ENCODE results near the gene RTN1. TPM values are rescaled to one million over a fixed set of nuclear protein-coding genes. Genes with fewer than 3 reads are reported as not detected.

RTN1 gene
- total and polyA plus RNA-seq, 9 of the 15 experiments (the other 6 are each of a cell fraction or from before 2014, with no cell fraction given), result 0.03 to 0.09 TPM; not detected in 7

GRCh38 chr14:59688224-59689170, 182.1 kb downstream of the RTN1 start:
- no peak for TF ChIP-seq ZNF512 (tag; IDR thresholded peaks at IDR 0.05)
- TF ChIP-seq, protein P1, sequence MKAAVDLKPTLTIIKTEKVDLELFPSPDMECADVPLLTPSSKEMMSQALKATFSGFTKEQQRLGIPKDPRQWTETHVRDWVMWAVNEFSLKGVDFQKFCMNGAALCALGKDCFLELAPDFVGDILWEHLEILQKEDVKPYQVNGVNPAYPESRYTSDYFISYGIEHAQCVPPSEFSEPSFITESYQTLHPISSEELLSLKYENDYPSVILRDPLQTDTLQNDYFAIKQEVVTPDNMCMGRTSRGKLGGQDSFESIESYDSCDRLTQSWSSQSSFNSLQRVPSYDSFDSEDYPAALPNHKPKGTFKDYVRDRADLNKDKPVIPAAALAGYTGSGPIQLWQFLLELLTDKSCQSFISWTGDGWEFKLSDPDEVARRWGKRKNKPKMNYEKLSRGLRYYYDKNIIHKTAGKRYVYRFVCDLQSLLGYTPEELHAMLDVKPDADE (conservative IDR thresholded peaks at IDR 0.05; ENCODE audit: control insufficient read depth, low read depth, low read length), result no peak
- no peak for TF ChIP-seq ZNF639 (CRISPR knock-in tag; conservative IDR thresholded peaks at IDR 0.05 in 1 of 2, IDR thresholded peaks at IDR 0.05 in 1 of 2)
- no peak for TF ChIP-seq ETS2 (tag; IDR thresholded peaks at IDR 0.05; ENCODE audit: borderline replicate concordance, poor library complexity, severe bottlenecking)
- TF ChIP-seq CREM (IDR thresholded peaks at IDR 0.05; ENCODE audit: low read depth), result no peak
- TF ChIP-seq RAD21 (CRISPR knock-in tag; conservative IDR thresholded peaks at IDR 0.05 in 1 of 2, IDR thresholded peaks at IDR 0.05 in 1 of 2), result peak in 1 of 2 experiments; percentile 30; a peak in 1 of 4 replicates
- TF ChIP-seq ZC3H4 (CRISPR knock-in tag; IDR thresholded peaks at IDR 0.05; ENCODE audit: borderline replicate concordance), result no peak
- no peak for TF ChIP-seq TAL1 (IDR thresholded peaks at IDR 0.05)
- TF ChIP-seq ZNF174 (CRISPR knock-in tag; IDR thresholded peaks at IDR 0.05), result no peak
- TF ChIP-seq KLF10 (CRISPR knock-in tag; IDR thresholded peaks at IDR 0.05), result no peak
- TF ChIP-seq, protein P2, sequence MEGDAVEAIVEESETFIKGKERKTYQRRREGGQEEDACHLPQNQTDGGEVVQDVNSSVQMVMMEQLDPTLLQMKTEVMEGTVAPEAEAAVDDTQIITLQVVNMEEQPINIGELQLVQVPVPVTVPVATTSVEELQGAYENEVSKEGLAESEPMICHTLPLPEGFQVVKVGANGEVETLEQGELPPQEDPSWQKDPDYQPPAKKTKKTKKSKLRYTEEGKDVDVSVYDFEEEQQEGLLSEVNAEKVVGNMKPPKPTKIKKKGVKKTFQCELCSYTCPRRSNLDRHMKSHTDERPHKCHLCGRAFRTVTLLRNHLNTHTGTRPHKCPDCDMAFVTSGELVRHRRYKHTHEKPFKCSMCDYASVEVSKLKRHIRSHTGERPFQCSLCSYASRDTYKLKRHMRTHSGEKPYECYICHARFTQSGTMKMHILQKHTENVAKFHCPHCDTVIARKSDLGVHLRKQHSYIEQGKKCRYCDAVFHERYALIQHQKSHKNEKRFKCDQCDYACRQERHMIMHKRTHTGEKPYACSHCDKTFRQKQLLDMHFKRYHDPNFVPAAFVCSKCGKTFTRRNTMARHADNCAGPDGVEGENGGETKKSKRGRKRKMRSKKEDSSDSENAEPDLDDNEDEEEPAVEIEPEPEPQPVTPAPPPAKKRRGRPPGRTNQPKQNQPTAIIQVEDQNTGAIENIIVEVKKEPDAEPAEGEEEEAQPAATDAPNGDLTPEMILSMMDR (IDR thresholded peaks at IDR 0.05 in 2 of 3, conservative IDR thresholded peaks at IDR 0.05 in 1 of 3; ENCODE audit: insufficient read depth in 2 of 3, low read depth in 1 of 3, low read length in 3 of 3), result peak; percentile 45 to 55 (median 49)
- POLR2A ChIA-PET, result interaction anchor here (0.6 to 0.8 kb wide), 2 partner anchors 90 to 231 kb away, joined by 3 read pairs; partner anchors contain the start of gene LRRC9

More at GRCh38 chr14:59688224-59689170, 182.1 kb downstream of the RTN1 start:
- DNase-seq (ENCODE audit: extremely low read depth in 1 of 4, low spot score in 3 of 4), result peak; percentile 9 to 35 (median 12)
- WGBS (ENCODE audit: insufficient coverage, low coverage, missing lambda C conversion rate), result 0% methylated on average over 7 of the region's 8 CpGs
- H4K20me1 ChIP-seq (replicated peaks; ENCODE audit: control insufficient read depth, insufficient read depth, low read length), result no peaks in the 10 kb centered on the region
- intact Hi-C loops (cut with micrococcal nuclease), result no loop called here
- H3K9me1 ChIP-seq (ENCODE audit: control insufficient read depth, insufficient read depth, low read length), result no peaks in the 10 kb centered on the region
- no peaks in the 10 kb centered on the region for H3K9me3 ChIP-seq (replicated peaks; ENCODE audit: control insufficient read depth, insufficient read depth, low read depth, low read length)
- H3K4me2 ChIP-seq (ENCODE audit: insufficient read depth, low read length), result no peak overlapping the region
- no peak overlapping the region for H3K27ac ChIP-seq (ENCODE audit: extremely low read depth, low read depth, low read length)
- CTCF ChIA-PET (ENCODE audit: low intra/inter-chr PET ratio), result no interaction called here
- no peaks in the 10 kb centered on the region for H3K27me3 ChIP-seq (ENCODE audit: control insufficient read depth in 2 of 2, insufficient read depth in 2 of 2, low read length in 2 of 2)
- no peaks in the 10 kb centered on the region for H3K4me1 ChIP-seq (replicated peaks in 1 of 2; ENCODE audit: control insufficient read depth in 2 of 2, insufficient read depth in 2 of 2, low read length in 2 of 2)
- peak; percentile 91 for ATAC-seq
- in situ Hi-C loops (cut with MboI), result no loop called here
- no peak overlapping the region for H3K9ac ChIP-seq (ENCODE audit: insufficient read depth in 1 of 2, low read depth in 2 of 2, low read length in 2 of 2)
- peak; percentile 67 for FAIRE-seq
- no TSS peak for BruUV-seq (replicated peaks)
- no peak overlapping the region for H2AFZ ChIP-seq (ENCODE audit: low read depth, low read length)
- H3K79me2 ChIP-seq (ENCODE audit: control insufficient read depth, insufficient read depth, low read length), result no peaks in the 10 kb centered on the region
- H3K4me3 ChIP-seq, result no peak overlapping the region
- H3K36me3 ChIP-seq (ENCODE audit: control insufficient read depth, insufficient read depth, low read length), result no peaks in the 10 kb centered on the region

Data from K562 (cell line).